Ishikawa (cell line): ENCODE results near the gene IL12A.

Experiments
- CEBPB ChIP-seq: IDR thresholded peaks from 2 replicates; pipeline ENCODE4 v1.6.1; 2012
- CREB1 ChIP-seq: IDR thresholded peaks from 2 replicates; pipeline ENCODE4 v1.6.1; 2012; ENCODE audit warnings: low read depth
- EGR1 ChIP-seq: IDR thresholded peaks from 2 replicates; pipeline ENCODE4 v1.6.1; 2012
- EP300 ChIP-seq: IDR thresholded peaks from 2 replicates; pipeline ENCODE4 v1.6.1; 2012; ENCODE audit warnings: borderline replicate concordance
- FOXM1 ChIP-seq: IDR thresholded peaks from 2 replicates; pipeline ENCODE4 v1.6.1; 2012; ENCODE audit warnings: low read depth, borderline replicate concordance
- MAX ChIP-seq: IDR thresholded peaks from 2 replicates; pipeline ENCODE4 v1.6.1; 2012
- NFIC ChIP-seq: IDR thresholded peaks from 2 replicates; pipeline ENCODE4 v1.6.1; 2012
- RAD21 ChIP-seq: IDR thresholded peaks from 2 replicates; pipeline ENCODE4 v1.6.1; 2012; ENCODE audit warnings: low read depth
- REST ChIP-seq: IDR thresholded peaks from 2 replicates; pipeline ENCODE4 v1.6.1; 2012; ENCODE audit warnings: low read depth, mild to moderate bottlenecking
- TAF1 ChIP-seq: IDR thresholded peaks from 2 replicates; pipeline ENCODE4 v1.6.1; 2012; ENCODE audit warnings: low read depth, mild to moderate bottlenecking
- TCF12 ChIP-seq: IDR thresholded peaks from 2 replicates; pipeline ENCODE4 v1.6.1; 2012; ENCODE audit warnings: low read depth
- TEAD4 ChIP-seq: IDR thresholded peaks from 2 replicates; pipeline ENCODE4 v1.6.1; 2012
- YY1 ChIP-seq: IDR thresholded peaks from 2 replicates; pipeline ENCODE4 v1.6.1; 2012; ENCODE audit warnings: low read depth
- ZBTB7A ChIP-seq: IDR thresholded peaks from 2 replicates; pipeline ENCODE4 v1.6.1; 2012; ENCODE audit warnings: low read depth
- TF ChIP-seq, protein P1 (sequence below): IDR thresholded peaks from 2 replicates; pipeline ENCODE4 v1.6.1; 2012

Gene IL12A

DNA sequence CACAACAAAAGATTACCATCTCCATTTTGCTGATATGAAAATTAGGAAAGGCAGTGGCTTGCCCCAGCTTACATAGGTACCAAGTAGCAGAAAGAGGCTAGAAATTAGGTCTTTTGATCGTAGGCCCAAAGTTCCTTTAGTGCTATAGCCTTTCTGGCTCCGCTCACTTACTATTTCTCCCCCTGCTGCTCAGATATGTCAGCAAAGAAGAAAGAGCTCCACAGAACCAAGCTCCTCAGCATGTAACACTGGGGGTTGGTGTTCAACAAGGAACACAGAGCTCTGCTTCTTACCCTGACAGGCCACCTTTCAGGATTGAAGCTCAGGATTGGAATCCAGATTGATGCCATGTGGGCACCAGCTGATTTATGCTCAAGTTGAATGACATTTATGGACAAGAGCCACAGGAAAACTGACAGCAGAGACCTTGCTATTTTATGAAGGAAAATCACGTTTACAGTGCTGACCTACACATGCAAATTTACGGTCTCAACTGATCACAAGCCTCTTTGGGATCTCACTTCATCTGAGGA lies 6.1 kb upstream of the IL12A start:
- TF ChIP-seq MAX: no peak
- no peak for TF ChIP-seq CEBPB
- no peak for TF ChIP-seq YY1
- TF ChIP-seq CREB1: no peak
- no peak for TF ChIP-seq EGR1
- TF ChIP-seq TCF12: no peak
- no peak for TF ChIP-seq FOXM1
- no peak for TF ChIP-seq ZBTB7A
- no peak for TF ChIP-seq EP300
- no peak for TF ChIP-seq REST
- no peak for TF ChIP-seq RAD21
- no peak for TF ChIP-seq NFIC
- no peak for TF ChIP-seq TEAD4

DNA sequence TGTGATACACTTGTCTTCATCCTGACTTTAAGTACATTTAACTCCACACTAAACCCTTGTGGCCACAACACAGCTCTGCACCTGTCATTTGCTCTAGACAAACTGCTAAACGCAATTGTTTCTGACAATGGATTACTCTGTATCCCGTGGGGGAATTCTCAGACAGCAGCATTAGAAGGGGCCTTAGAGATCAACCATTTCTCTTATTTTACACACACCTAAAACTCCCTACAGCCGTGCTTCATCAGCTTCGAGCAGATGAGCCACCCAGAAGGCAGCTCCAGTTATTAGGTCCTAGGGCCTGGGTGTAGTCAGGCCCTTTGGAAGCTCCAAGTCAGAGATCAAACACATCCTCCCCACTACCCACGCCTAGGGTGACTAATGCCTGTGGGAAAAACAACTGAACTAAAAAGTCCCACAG lies 1.3 kb upstream of the IL12A start:
- TF ChIP-seq ZBTB7A: no peak
- no peak for TF ChIP-seq REST

GRCh38 chr3:159989973-159990846 lies 1.6 kb downstream of the IL12A start:
- TF ChIP-seq CREB1: no peak
- TF ChIP-seq TEAD4: no peak
- TF ChIP-seq FOXM1: no peak
- TF ChIP-seq YY1: no peak
- no peak for TF ChIP-seq RAD21
- TF ChIP-seq CEBPB: no peak
- TF ChIP-seq, protein P1, sequence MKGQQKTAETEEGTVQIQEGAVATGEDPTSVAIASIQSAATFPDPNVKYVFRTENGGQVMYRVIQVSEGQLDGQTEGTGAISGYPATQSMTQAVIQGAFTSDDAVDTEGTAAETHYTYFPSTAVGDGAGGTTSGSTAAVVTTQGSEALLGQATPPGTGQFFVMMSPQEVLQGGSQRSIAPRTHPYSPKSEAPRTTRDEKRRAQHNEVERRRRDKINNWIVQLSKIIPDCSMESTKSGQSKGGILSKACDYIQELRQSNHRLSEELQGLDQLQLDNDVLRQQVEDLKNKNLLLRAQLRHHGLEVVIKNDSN: no peak
- no peak for TF ChIP-seq TCF12
- no peak for TF ChIP-seq TAF1
- no peak for TF ChIP-seq NFIC
- TF ChIP-seq EGR1: no peak
- no peak for TF ChIP-seq ZBTB7A
- no peak for TF ChIP-seq MAX
- no peak for TF ChIP-seq EP300
- TF ChIP-seq REST: no peak

DNA sequence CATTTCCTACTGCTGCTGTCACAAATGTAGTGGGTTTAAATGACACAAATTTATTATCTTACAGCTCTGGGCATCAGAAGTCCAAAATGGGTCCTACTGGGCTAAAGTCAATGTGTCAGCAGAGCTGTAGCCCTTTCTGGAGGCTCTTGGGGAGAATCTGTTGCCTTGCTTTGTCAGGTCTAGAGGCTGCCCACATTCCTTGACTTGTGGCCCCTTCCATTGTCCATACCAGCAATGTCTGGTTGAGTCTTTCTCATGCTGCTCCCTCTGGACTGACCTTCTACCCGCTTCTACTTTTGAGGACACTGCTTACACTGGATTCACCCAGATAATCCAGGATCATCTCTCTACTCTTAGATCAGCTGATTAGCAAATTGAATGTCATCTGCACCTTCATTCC lies 3.0 kb downstream of the IL12A start:
- TF ChIP-seq NFIC: no peak
- TF ChIP-seq TEAD4: no peak
- TF ChIP-seq ZBTB7A: no peak
- no peak for TF ChIP-seq EGR1
- TF ChIP-seq CEBPB: no peak
- no peak for TF ChIP-seq YY1
- TF ChIP-seq TCF12: no peak
- no peak for TF ChIP-seq MAX
- TF ChIP-seq, protein P1: no peak
- no peak for TF ChIP-seq REST
- no peak for TF ChIP-seq TAF1
- TF ChIP-seq RAD21: no peak
- TF ChIP-seq CREB1: no peak
- no peak for TF ChIP-seq EP300
- TF ChIP-seq FOXM1: no peak
